GM12801 (cell line): ENCODE data around the gene PXT1.

Experiments
- CTCF ChIP-seq: IDR thresholded peaks from one replicate; pipeline ENCODE4 v1.5.1; 2011; ENCODE audit warnings: control low read depth; ENCODE audit not compliant: insufficient read length; ENCODE audit errors: extremely low read depth

PXT1 gene, protein sequence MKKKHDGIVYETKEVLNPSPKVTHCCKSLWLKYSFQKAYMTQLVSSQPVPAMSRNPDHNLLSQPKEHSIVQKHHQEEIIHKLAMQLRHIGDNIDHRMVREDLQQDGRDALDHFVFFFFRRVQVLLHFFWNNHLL

GRCh38 chr6:36442671-36443470, at the start of gene PXT1, which contains the start of gene KCTD20:
Gene PXT1, minus strand, starts transcription at chr6:36442854. Its CDS starts 16,772 bp downstream, at chr6:36426082.
Gene KCTD20, plus strand, starts transcription at chr6:36443000. Its CDS starts 27,098 bp downstream, at chr6:36470098.
- no peak for TF ChIP-seq CTCF

DNA sequence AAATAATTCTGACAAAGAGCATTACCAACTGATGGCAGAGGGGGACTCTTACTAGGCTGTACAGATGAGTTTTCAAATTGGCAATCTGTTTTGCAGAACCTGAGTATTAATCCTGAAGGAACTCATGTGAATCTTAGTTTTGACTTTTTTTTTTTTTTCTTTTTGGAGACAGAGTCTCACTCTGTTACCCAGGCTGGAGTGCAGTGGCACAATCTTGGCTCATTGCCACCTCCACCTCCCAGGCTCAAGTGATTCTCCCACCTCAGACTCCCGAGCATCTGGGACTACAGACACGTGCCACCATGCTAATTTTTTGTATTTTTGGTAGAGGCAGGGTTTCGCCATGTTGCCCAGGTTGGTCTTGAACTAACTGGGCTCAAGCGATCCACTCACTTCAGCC, 49.4 kb upstream of the PXT1 start:
- TF ChIP-seq CTCF = no peak

DNA sequence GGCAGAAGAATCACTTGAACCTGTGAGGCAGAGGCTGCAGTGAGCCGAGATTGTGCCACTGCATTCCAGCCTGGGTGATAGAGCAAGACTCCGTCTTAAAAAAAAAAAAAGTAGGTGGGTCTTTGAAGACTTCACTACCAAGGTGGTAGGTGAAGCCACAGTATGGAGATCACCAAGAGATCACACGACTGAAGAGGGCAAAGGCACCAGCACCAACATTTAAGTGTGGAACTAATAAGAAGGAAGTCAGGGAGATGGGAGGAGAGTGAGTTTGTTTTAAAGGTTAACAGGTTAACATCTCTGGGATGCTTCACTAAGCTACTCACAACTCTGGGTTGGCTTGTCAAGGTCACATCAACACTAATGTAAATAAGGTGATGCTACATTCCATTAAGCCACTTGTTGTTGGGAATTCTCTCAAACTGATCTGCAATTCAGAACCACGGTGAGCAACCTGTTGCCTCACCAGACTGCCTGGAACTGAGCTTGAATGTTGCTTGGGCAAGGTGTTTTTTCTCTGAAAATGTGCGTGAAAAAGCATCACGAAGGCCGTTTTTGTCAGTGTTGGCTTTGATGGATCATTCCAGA, 48.8 kb upstream of the PXT1 start:
- no peak for TF ChIP-seq CTCF

DNA sequence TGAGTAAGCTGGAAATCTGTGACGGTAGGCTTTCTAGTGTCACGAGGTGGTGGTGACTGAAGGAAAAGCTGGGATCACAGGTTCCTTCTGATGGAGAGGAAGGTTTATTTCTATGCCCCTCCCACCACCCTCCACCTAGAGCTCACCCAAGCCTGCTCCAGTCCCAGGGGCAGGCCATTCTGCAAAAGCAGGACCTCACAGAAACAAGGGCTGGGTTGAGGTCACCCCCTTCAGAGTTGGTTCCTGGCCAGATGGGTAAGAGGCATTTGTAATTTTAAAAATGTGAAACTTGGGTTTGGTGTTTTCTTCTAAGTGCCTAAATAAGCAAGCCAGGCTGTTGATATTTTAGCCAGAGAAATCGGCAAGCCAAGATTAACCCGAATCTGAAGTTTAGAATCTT, 46.8 kb upstream of the PXT1 start:
- TF ChIP-seq CTCF = no peak

DNA sequence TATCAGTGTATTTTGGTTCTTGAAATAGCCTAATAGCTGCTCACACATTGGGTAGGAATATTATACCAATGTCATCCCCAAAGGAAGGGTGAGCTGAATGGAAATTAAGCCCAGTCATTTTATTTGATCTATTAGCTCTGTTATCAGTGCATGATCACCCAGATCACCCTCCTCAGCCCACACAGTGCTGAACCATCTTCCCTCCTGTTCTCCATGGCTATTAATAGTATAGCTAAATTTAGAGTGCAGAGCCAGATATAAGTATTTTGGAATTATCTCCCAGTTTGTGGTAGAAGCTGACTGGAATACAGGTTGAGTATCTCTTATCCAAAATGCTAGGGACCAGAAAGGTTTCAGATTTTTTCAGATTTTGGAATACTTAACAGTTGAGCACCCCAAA, 45.6 kb upstream of the PXT1 start:
- no peak for TF ChIP-seq CTCF

GRCh38 chr6:36487698-36488097, 45.0 kb upstream of the PXT1 start:
- no peak for TF ChIP-seq CTCF

GRCh38 chr6:36484736-36485135, 42.1 kb upstream of the PXT1 start:
- no peak for TF ChIP-seq CTCF
